ENCODE measurements around the gene PNISR.

The PNISR gene

GRCh38 chr6:99416226-99416625 is 8.9 kb downstream of the PNISR start:
- peaks cover 59% of the 10 kb centered on the region for H3K36me3 ChIP-seq
- no peak overlapping the region for H3K27ac ChIP-seq
- no peak for DNase-seq
- TF ChIP-seq CTCF (IDR thresholded peaks at IDR 0.05; ENCODE audit: low read depth, low read length), result no peak
- no peaks in the 10 kb centered on the region for H3K27me3 ChIP-seq (ENCODE audit: insufficient read depth, low read depth, severe bottlenecking)
- H3K4me3 ChIP-seq (ENCODE audit: low read depth, low read length), result no peak overlapping the region
- no peaks in the 10 kb centered on the region for H3K9me3 ChIP-seq (ENCODE audit: severe bottlenecking)

GRCh38 chr6:99415446-99415845 is 9.7 kb downstream of the PNISR start:
- H3K9me3 ChIP-seq (ENCODE audit: severe bottlenecking), result no peaks in the 10 kb centered on the region
- H3K27ac ChIP-seq, result no peak overlapping the region
- H3K4me3 ChIP-seq (ENCODE audit: low read depth, low read length), result no peak overlapping the region
- DNase-seq, result no peak
- H3K36me3 ChIP-seq, result peaks cover 63% of the 10 kb centered on the region
- TF ChIP-seq CTCF (IDR thresholded peaks at IDR 0.05; ENCODE audit: low read depth, low read length), result no peak
- H3K27me3 ChIP-seq (ENCODE audit: insufficient read depth, low read depth, severe bottlenecking), result no peaks in the 10 kb centered on the region

GRCh38 chr6:99412065-99412464 is 13.0 kb downstream of the PNISR start:
- Histone ChIP-seq H3K9me3 (ENCODE audit: severe bottlenecking) (no peaks in the 10 kb centered on the region), H3K27ac (no peak overlapping the region), H3K36me3 (peaks cover 85% of the 10 kb centered on the region)

GRCh38 chr6:99409672-99410071 is 15.4 kb downstream of the PNISR start:
- no peak for DNase-seq
- Histone ChIP-seq H3K36me3 (peaks cover 89% of the 10 kb centered on the region), H3K4me3 (ENCODE audit: low read depth, low read length) (no peak overlapping the region), H3K27me3 (ENCODE audit: insufficient read depth, low read depth, severe bottlenecking) (no peaks in the 10 kb centered on the region), H3K9me3 (ENCODE audit: severe bottlenecking) (no peaks in the 10 kb centered on the region), H3K27ac (no peak overlapping the region)
- TF ChIP-seq CTCF (IDR thresholded peaks at IDR 0.05; ENCODE audit: low read depth, low read length), result no peak

More at GRCh38 chr6:99412065-99412464, 13.0 kb downstream of the PNISR start:
- TF ChIP-seq CTCF (IDR thresholded peaks at IDR 0.05; ENCODE audit: low read depth, low read length), result no peak
- H3K4me3 ChIP-seq (ENCODE audit: low read depth, low read length), result no peak overlapping the region
- no peak for DNase-seq
- no peaks in the 10 kb centered on the region for H3K27me3 ChIP-seq (ENCODE audit: insufficient read depth, low read depth, severe bottlenecking)

GRCh38 chr6:99407076-99407475 is 18.0 kb downstream of the PNISR start:
- no peak for TF ChIP-seq CTCF (IDR thresholded peaks at IDR 0.05; ENCODE audit: low read depth, low read length)
- H3K27ac ChIP-seq, result no peak overlapping the region
- no peaks in the 10 kb centered on the region for H3K9me3 ChIP-seq (ENCODE audit: severe bottlenecking)
- no peak overlapping the region for H3K4me3 ChIP-seq (ENCODE audit: low read depth, low read length)
- H3K27me3 ChIP-seq (ENCODE audit: insufficient read depth, low read depth, severe bottlenecking), result no peaks in the 10 kb centered on the region
- peaks cover 92% of the 10 kb centered on the region for H3K36me3 ChIP-seq
- DNase-seq, result no peak

GRCh38 chr6:99402448-99402847 is 22.7 kb downstream of the PNISR start:
- peaks cover 89% of the 10 kb centered on the region for H3K36me3 ChIP-seq
- DNase-seq, result no peak
- H3K4me3 ChIP-seq (ENCODE audit: low read depth, low read length), result no peak overlapping the region
- H3K27ac ChIP-seq, result no peak overlapping the region
- TF ChIP-seq CTCF (IDR thresholded peaks at IDR 0.05; ENCODE audit: low read depth, low read length), result no peak
- H3K27me3 ChIP-seq (ENCODE audit: insufficient read depth, low read depth, severe bottlenecking), result no peaks in the 10 kb centered on the region
- H3K9me3 ChIP-seq (ENCODE audit: severe bottlenecking), result no peaks in the 10 kb centered on the region
